ENCODE results near the gene CEP41.

Gene CEP41

DNA sequence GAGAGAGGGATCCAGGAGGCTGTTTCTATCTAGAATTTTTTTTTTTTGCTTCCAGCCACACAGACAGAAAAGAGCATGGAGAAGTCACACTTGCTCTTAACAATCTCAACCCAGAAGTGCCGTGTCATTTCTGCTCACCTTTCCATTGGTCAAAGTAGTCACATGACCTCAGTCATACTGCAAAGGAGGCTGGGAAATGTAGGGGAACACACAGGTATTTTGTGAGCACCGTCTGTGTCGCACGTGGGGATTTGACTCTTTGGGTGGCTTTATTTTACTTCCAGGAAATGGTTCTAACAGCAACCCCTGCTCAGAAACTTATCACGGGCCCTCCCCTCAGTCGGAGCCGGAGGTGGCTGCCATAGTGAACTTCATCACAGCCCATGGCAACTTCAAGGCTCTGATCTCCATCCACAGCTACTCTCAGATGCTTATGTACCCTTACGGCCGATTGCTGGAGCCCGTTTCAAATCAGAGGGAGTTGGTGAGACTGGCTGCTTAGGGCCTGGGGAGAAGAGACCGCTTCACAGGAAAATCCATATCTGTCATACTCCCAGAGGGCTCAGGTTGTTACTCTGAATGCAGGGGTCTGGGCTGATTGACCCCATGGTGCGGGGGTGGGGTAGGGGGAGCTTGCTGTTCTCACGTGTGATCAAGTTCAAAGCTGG lies 73.6 kb downstream of the CEP41 start:
- DNase-seq = no peak

DNA sequence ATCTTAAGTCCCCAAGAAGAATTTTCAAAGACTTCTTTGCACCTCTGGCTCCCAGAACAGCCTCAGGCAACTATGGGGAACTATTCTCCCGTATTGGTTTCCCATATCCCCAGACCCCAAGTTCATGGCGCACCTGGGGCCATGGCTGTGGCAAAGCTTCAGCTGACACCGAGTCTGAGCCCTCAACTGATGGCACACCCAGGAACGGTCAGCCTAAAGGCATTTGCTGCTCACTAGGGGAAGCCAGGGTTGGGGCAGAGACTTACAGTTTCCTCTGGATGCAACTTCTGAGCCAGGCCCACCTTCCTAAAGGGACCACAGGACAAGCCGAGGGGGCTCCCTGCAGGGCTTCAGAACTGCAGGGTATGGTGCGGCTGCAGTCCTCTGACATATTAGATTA lies 74.3 kb downstream of the CEP41 start:
- DNase-seq = no peak

- peak; percentile 97 for DNase-seq
Measured at GRCh38 chr7:130365511-130366441, 75.0 kb downstream of the CEP41 start.

DNA sequence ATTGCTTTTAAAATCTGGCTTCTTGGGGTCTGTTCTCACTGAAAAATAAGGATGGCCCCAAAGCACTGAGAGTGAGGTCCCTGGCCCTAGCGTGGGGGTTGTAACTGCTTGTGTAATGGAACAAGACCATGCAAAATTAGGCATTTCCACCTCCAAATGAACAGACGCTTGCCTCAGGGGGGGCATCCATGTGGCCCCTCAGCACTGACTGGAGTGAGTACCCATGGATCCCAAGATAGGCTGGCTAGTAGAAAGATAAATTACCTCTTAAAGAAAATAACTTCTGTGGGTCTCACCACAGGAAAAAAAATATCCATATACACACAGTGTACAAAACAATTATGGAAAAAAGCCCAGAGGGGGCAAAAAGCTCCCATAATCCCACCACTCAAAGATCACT lies 75.7 kb downstream of the CEP41 start:
- no peak for DNase-seq

DNA sequence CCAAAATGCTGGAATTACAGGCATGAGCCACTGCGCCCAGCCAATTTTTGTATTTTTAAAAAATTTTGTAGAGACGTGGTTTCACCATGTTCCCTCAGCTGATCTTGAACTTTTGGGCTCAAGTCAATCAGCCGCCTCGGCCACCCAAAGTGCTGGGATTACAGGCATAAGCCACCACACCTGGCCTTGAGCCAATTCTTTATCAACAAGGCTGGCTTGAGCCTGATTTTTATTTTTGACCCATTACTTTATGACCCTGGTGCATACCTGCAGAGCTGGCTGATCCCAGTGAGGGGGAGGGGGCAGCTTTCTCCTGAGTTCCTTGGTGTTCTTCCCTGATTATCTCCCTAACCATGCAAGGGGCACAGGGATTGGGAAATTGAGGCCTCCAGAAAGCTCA lies 76.4 kb downstream of the CEP41 start:
- peak; percentile 23 for DNase-seq

- no peak for DNase-seq
Measured at GRCh38 chr7:130363026-130363847, 77.6 kb downstream of the CEP41 start.

DNA sequence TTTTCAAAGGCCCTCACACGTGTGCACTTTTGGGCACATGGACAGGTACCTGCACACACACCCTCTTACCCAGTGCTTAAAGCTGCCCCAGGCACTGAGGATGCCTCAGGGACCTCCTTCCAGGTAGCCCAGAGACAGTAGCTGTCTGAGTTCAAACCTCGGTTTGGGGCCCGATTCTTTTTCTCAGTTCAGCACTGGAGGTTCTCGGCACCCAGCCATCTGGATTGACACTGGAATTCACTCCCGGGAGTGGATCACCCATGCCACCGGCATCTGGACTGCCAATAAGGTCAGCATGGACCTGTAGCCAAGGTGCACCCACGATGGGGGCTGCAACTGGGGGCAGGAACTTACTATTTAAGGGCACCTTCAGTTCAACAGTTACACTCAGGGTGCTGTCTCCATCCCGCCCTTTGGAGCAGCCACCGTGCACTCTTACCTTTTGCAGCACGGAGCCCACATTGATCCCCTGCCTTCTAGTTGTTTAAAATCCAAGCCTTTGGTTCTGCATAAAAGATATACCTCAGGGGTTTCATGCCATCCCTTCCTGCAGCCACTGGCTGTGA lies 78.5 kb downstream of the CEP41 start:
- DNase-seq = no peak

DNA sequence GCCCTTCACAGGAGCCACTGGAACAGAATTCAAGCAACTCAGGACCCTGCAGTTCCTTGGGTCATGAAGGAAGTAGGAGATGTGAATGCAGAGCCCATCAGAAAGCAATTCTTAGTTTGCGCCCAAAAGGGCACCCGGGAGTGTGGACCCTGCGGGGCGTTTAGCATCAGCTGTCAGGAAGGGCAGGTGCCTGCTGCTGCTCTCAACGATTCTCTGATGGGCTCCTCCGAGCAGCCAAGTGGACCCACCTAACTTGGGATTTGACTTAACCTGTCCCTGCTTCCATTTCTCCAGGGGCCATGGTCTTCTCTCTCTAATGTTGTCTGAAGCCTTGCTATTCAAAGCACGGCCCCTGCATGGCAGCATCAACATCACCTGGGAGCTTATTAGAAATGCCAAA lies 79.1 kb downstream of the CEP41 start:
- DNase-seq = no peak

DNA sequence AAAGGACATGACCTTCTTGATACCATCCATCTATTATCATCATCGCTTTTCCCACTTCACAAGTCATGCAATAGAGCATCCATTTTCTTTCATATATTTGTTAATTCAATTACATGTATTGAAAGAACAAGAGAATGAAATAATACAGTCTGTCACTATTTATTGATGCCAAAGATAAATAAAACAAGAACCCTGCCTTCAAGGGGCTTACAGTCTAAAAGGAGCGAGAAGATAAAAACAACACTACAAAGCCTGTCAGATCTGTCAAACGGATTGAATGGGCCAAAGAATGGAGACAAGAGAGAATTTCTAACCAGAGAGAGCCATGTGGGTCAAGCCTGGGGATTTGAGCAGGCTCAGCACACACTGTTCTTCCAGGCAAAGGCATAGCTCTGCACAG lies 80.3 kb downstream of the CEP41 start:
- no peak for DNase-seq

- DNase-seq = no peak
Measured at GRCh38 chr7:130359276-130359857, 81.4 kb downstream of the CEP41 start.

DNA sequence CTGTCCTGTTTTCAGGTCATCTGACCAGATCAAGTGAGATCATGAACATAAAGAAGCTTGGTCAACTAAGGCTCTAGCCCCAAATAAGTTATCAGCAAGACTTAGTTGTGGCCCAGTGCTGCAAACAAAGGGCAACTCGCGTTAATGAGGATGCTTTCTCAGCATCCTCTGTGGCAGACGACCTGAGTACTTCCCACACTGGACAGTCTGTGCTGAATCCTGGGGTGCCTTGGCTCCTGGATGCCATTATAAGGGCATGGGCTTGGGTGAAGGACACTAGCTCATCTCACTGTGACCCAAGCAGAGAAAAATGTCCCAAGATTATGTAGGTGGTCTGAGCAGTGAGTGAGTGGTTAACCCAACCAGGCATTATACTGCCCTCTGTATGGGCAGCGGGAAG lies 82.3 kb downstream of the CEP41 start:
- DNase-seq = no peak

- no peak for DNase-seq
Measured at GRCh38 chr7:130356876-130357611, 83.8 kb downstream of the CEP41 start.

DNA sequence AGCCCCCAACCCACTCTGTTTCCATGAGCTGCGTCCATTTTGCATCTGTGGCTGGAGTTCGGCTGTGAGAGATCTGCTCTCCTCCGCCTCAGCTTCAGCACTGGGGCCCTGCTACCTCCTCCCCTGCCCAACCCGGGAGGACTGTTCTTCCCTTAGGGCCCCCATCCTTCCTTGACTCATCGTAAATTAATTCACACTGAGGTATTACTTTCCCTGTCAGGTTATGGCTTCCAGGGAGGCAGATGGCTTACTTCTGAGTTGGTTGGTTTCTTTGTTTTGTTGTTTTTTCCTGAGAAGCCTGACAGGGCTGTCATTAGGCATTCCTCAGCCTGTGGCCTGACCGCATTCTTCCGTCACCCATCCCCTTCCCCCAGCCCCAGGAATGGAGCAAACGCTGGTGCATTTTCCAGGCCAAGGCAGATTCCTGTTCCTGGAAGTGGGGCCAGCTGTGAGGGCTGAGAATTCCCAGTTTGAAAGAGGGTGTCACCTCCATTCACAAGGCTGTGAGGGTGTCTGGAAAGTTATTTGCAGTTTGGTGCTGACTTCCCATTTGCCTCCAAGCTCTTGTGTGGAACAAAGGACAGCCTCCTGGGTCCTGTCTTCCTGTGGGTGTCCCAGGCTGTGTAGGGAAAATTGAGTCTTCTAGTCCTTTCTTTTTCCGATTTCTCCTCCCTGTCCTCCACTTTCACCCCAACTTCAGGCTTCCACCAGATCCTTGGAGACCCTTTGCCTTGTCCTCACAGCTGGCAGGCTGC lies 84.5 kb downstream of the CEP41 start:
- DNase-seq = no peak

DNA sequence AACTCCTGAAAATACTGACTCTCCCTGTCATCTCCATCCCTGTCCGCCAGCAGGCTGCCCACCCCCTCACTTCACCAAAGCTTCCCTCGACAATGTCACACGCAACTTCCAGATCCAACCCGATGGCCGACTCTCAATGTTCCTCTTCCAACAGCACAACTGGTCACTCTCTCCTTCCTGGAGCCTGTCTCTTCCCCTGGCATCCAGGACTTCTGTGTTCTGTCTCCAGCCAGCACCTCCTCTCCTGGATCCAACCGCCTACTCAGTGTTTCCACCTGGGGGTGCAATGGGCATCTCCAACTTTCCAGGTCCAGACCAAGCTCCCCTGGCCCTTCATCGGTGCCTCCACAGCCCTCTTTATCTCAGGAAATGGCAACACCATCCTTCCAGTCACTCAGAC lies 87.6 kb downstream of the CEP41 start:
- DNase-seq = no peak

DNA sequence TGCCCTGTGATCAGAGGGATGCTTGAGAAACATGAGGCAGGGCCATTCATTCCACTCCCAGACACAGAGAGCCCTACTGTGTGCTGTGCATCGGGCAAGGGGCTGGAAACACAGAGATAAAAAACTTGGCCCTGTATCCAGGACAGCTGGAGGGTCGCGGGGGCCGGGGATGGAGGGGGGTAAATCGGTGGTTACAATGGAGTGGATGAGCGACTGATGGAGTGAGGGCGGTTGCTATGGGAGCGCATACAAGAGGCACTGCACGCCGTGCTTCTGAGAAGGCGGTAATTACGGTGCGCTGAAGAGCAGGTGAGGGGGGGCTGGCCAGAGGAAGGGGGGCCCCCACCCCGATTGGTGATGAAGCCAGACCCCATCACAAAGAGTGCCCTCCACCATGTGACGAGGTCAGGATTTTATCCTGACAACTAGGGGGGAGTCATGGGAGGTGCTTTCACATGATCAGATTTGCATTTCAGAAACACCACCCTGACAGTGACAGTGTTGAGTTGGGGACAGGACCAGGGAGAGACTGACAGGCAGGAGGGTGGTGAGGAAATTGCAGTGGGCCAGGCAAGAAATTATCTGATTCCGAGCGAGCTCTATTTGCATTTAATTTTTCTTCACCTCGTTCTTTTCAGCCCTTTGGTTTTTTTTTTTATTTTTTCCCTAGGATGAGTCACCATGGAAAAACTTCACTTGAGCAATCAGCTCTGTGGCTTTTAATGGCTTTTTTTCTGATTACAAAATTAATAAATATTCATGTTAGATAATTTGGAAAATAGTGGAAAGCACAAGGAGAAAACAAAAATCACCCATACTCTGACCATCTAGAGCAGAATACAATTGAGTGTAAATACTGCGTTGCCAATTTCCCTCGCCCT lies 88.4 kb downstream of the CEP41 start:
- no peak for DNase-seq

- no peak for DNase-seq
Measured at GRCh38 chr7:130351791-130352090, 89.1 kb downstream of the CEP41 start.

GRCh38 chr7:130350945-130351790 lies 89.6 kb downstream of the CEP41 start:
- no peak for DNase-seq

GRCh38 chr7:130349911-130350782 lies 90.7 kb downstream of the CEP41 start:
- no peak for DNase-seq

Measured in NCI-H2029 treated with DMSO at 0.1 percent for 48 hours (cell line).